DOHH2 (cell line): ENCODE data around the gene TRAP1.

Experiments
- CTCF ChIP-seq: fragments of 200-600 bp; sonication (generic); IDR thresholded peaks from one replicate; pipeline ENCODE4 v1.5.1; 2014; ENCODE audit warnings: antibody characterized with exemption, mild to moderate bottlenecking, low read depth, low read length; ENCODE audit not compliant: poor library complexity, severe bottlenecking
- EZH2phosphoT487 ChIP-seq: fragments of 200-600 bp; sonication (generic); IDR thresholded peaks from 2 replicates; pipeline ENCODE4 v1.6.1; 2017; ENCODE audit warnings: borderline replicate concordance, mild to moderate bottlenecking, antibody characterized with exemption, low read length, moderate library complexity, mixed read lengths

DNA sequence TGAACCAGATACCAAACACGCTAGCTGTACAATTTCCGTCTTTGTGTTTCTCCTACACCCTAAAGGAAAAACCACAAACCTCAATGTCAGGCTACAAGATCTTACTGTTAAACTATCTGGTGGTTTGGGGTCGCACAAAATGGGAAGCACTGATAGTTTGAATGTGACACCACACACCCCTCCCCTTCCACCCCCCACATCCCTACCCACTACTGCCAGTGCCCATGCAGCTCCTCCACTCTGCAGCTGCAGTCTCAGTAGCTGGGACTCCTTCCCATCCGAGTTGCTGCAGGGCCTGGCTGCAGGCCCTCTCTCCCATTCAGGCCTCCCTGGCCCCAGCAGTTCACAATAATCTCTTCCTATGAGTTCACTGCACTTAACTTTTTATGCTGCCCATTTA, 18.4 kb downstream of the TRAP1 start:
- TF ChIP-seq CTCF = no peak
- no peak for TF ChIP-seq EZH2phosphoT487
